GM21717 (cell line): ENCODE results near the gene NDST1.
"Not testable (repeated sequence)": the region's sequence is repeated elsewhere in the genome, so short reads cannot be mapped to it uniquely, and the experiment has no call there.

Experiments used
- ATAC-seq: cut with Tn5 transposase; IDR thresholded peaks from one replicate; pipeline ENCODE4 v1.9.1; 2021; ENCODE audit warnings: mild to moderate bottlenecking, moderate library complexity; ENCODE audit not compliant: unreplicated experiment

Gene NDST1

GRCh38 chr5:150505816-150506215 lies 2.1 kb upstream of the NDST1 start:
- no peak for ATAC-seq

GRCh38 chr5:150506571-150507473 lies 1.1 kb upstream of the NDST1 start:
- no peak for ATAC-seq

- ATAC-seq, result no peak
These were observed 328 bp downstream of the NDST1 start for GRCh38 chr5:150508277-150508640.

GRCh38 chr5:150508828-150509227 lies 897 bp downstream of the NDST1 start:
- ATAC-seq, result no peak

DNA sequence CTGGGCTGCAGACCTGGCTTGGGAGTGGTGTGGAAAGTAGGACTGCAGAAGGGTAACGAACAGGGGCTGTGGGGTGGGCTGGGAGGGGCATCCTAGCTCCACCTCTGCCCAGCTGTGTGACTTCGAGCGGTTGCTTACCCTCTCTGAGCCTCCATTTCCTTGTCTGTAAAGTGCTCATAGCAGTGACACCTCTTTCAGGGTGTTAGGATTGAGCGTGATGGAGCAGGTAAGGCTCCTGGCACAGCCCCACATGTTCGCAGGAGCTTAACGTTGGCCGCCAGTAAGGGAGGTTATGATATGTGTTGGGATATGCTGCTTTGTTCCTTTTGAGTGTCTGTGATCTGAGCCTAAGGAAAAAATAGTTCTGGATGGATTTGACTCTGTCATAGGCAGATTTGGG lies 2.1 kb downstream of the NDST1 start:
- ATAC-seq, result no peak

GRCh38 chr5:150510460-150511263 lies 2.7 kb downstream of the NDST1 start:
- ATAC-seq, result no peak

GRCh38 chr5:150511578-150512367 lies 3.8 kb downstream of the NDST1 start:
- no peak for ATAC-seq

- ATAC-seq, result no peak
These were observed 4.4 kb downstream of the NDST1 start for GRCh38 chr5:150512368-150512747.

GRCh38 chr5:150513375-150514309 lies 5.7 kb downstream of the NDST1 start:
- ATAC-seq, result no peak

GRCh38 chr5:150514708-150515211 lies 6.8 kb downstream of the NDST1 start:
- ATAC-seq, result no peak

- no peak for ATAC-seq
These were observed 7.5 kb downstream of the NDST1 start for GRCh38 chr5:150515446-150515845.

- ATAC-seq, result no peak
These were observed 8.1 kb downstream of the NDST1 start for GRCh38 chr5:150516011-150516410.

DNA sequence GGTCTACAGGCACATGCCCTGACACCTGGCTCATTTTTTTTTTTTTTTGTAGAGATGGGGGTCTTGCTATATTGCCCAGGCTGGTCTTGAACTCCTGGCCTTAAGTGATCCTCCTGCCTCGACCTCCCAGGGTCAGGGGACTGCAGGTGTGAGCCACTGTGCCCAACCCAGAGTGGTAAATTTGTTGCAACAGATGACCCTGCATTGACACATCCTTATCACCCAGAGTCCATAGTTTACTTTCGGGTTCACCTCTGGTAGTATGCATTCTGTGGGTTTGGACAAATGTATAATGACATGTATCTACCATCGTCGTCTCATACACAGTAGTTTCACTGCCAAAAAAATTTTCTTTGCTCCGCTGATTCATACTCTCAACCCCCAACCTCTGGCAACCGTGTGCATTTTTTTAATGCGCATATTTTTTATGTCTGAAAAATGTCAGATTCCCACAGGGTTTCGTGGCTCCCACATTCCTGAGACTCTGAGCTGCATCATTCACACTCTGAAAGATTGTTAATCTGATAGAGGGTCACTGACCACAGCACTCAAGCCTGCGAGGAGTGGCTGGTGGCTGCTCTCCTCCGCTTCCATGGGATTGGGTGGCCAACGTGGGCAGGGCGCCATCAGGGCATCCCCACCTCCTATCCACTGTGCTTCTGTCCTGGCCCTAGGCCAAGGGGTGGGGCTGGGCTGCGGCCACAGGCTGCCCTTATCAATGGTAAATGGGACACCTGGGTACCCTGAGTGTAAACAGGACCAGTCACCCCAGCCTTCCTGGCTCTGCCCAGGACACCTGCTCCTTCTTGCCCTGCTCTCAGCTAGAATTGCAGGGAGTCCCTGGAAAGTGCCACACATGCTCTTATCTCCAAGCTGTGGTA lies 9.6 kb downstream of the NDST1 start:
- ATAC-seq, result no peak

DNA sequence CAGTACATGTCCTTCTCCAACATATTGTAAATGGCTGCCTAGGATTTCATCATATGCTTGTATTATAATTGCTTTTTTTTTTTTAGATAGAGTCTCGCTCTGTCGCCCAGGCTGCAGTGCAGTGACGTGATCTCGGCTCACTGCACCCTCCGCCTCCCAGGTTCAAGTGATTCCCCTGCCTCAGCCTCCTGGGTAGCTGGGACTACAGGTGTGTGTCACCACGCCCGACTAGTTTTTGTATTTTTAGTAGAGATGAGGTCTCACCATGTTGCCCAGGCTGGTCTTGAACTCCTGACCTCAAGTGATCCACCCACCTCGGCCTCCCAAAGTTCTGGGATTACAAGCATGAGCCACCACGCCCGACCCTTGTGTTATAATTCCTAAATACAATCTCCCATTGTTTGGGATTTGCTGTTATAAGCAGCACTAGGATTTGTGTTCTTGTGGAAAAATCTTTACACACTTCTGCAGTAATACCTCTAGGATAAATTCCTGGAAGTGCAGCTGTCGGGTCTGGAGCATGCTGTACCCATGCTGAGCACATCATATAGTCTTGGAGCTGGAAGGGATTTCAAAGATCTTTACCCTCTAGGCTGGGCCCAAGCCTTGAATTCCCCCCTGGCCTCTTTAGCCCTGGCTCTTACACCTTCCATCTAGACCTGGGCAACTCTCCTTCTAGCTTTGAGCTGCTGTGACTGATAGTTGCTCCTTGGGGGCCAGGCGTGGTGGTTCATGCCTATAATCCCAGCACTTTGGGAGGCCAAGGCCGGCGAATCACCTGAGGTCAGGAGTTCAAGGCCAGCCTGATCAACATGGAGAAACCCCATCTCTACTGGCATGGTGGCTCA lies 11.0 kb downstream of the NDST1 start:
- ATAC-seq, result not testable (repeated sequence)

DNA sequence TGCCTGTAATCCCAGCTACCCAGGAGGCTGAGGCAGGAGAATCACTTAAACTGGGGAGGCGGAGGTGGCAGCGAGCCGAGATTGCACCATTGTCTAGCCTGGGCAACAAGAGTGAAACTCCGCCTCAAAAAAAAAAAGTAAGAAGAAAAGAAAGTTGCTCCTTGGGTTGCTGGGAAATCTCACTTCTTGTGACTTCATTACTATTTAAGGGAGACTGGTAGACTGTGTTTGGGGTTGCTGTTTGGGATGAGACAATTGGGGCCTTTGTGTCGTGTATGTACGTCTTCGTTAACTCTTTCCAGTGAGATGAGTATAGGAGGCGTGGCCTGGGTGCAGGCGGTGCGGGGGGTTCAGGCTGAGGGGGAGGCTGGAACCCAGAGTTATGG lies 11.6 kb downstream of the NDST1 start:
- ATAC-seq, result no peak

- ATAC-seq, result no peak
These were observed 12.0 kb downstream of the NDST1 start for GRCh38 chr5:150519978-150520377.

GRCh38 chr5:150520747-150521521 lies 13.0 kb downstream of the NDST1 start:
- no peak for ATAC-seq

GRCh38 chr5:150521522-150521817 lies 13.5 kb downstream of the NDST1 start:
- ATAC-seq, result no peak
